Measurements from ENCODE around the gene C1QTNF5.

Gene C1QTNF5

GRCh38 chr11:119350302-119350701 is 9.6 kb upstream of the C1QTNF5 start:
- Histone ChIP-seq H3K4me2 (ENCODE audit: low read length) (no peak overlapping the region), H3K79me2 (no peaks in the 10 kb centered on the region), H3K9me3 (ENCODE audit: control insufficient read depth, low read length) (no peaks in the 10 kb centered on the region), H3K4me3 (ENCODE audit: low read depth, low read length) (no peak overlapping the region), H3K27ac (no peak overlapping the region), H2AFZ (no peak overlapping the region), H3K36me3 (ENCODE audit: control insufficient read depth, insufficient read depth, low read length) (no peaks in the 10 kb centered on the region), H3K4me1 (no peaks in the 10 kb centered on the region), H3K27me3 (ENCODE audit: control insufficient read depth, insufficient read depth, low read length) (no peaks in the 10 kb centered on the region), H3K9ac (no peak overlapping the region)
- no peak for TF ChIP-seq CTCF (IDR thresholded peaks at IDR 0.05)

GRCh38 chr11:119347940-119348605 is 7.4 kb upstream of the C1QTNF5 start:
- no peak overlapping the region for H3K9ac ChIP-seq
- H3K9me3 ChIP-seq (ENCODE audit: control insufficient read depth, low read length) = no peaks in the 10 kb centered on the region
- no peak overlapping the region for H3K4me3 ChIP-seq (ENCODE audit: low read depth, low read length)
- H3K4me2 ChIP-seq (ENCODE audit: low read length) = no peak overlapping the region
- H3K27me3 ChIP-seq (ENCODE audit: control insufficient read depth, insufficient read depth, low read length) = no peaks in the 10 kb centered on the region
- H3K79me2 ChIP-seq = no peaks in the 10 kb centered on the region
- no peaks in the 10 kb centered on the region for H3K4me1 ChIP-seq
- H3K36me3 ChIP-seq (ENCODE audit: control insufficient read depth, insufficient read depth, low read length) = no peaks in the 10 kb centered on the region
- H3K27ac ChIP-seq = no peak overlapping the region
- H2AFZ ChIP-seq = no peak overlapping the region
- TF ChIP-seq CTCF (IDR thresholded peaks at IDR 0.05) = no peak

GRCh38 chr11:119347242-119347641 is 6.6 kb upstream of the C1QTNF5 start:
- H3K27ac ChIP-seq = no peak overlapping the region
- no peaks in the 10 kb centered on the region for H3K4me1 ChIP-seq
- H2AFZ ChIP-seq = no peak overlapping the region
- H3K4me2 ChIP-seq (ENCODE audit: low read length) = no peak overlapping the region
- no peaks in the 10 kb centered on the region for H3K9me3 ChIP-seq (ENCODE audit: control insufficient read depth, low read length)
- no peaks in the 10 kb centered on the region for H3K27me3 ChIP-seq (ENCODE audit: control insufficient read depth, insufficient read depth, low read length)
- H3K36me3 ChIP-seq (ENCODE audit: control insufficient read depth, insufficient read depth, low read length) = no peaks in the 10 kb centered on the region
- no peak for TF ChIP-seq CTCF (IDR thresholded peaks at IDR 0.05)
- no peak overlapping the region for H3K9ac ChIP-seq
- H3K79me2 ChIP-seq = no peaks in the 10 kb centered on the region
- H3K4me3 ChIP-seq (ENCODE audit: low read depth, low read length) = no peak overlapping the region

- Histone ChIP-seq H3K79me2 (no peaks in the 10 kb centered on the region), H3K27me3 (ENCODE audit: control insufficient read depth, insufficient read depth, low read length) (no peaks in the 10 kb centered on the region), H3K4me3 (ENCODE audit: low read depth, low read length) (no peak within 1 kb of the TSS), H3K9me3 (ENCODE audit: control insufficient read depth, low read length) (no peaks in the 10 kb centered on the region), H3K27ac (no peak within 1 kb of the TSS), H3K4me1 (no peaks in the 10 kb centered on the region), H3K9ac (no peak within 1 kb of the TSS), H2AFZ (no peak within 1 kb of the TSS), H3K36me3 (ENCODE audit: control insufficient read depth, insufficient read depth, low read length) (no peaks in the 10 kb centered on the region), H3K4me2 (ENCODE audit: low read length) (no peak within 1 kb of the TSS)
- no peak for TF ChIP-seq CTCF (IDR thresholded peaks at IDR 0.05)
These were observed 5.9 kb upstream of the C1QTNF5 start, which contains the start of gene MFRP for GRCh38 chr11:119346605-119347004. TSS of gene MFRP (minus strand) at chr11:119346705. CDS start at chr11:119346513, 192 bp downstream.

GRCh38 chr11:119345685-119346084 is 5.0 kb upstream of the C1QTNF5 start:
- Histone ChIP-seq H3K4me2 (ENCODE audit: low read length) (no peak overlapping the region), H3K36me3 (ENCODE audit: control insufficient read depth, insufficient read depth, low read length) (no peaks in the 10 kb centered on the region), H3K4me3 (ENCODE audit: low read depth, low read length) (no peak overlapping the region), H2AFZ (no peak overlapping the region), H3K9me3 (ENCODE audit: control insufficient read depth, low read length) (no peaks in the 10 kb centered on the region), H3K9ac (no peak overlapping the region), H3K4me1 (no peaks in the 10 kb centered on the region), H3K27me3 (ENCODE audit: control insufficient read depth, insufficient read depth, low read length) (no peaks in the 10 kb centered on the region), H3K79me2 (no peaks in the 10 kb centered on the region), H3K27ac (no peak overlapping the region)
- no peak for TF ChIP-seq CTCF (IDR thresholded peaks at IDR 0.05)
